Esophagus muscularis mucosa (tissue), 3 donors: ENCODE measurements around the gene CTH.

ENCODE experiments used
- CTCF ChIP-seq, 3 experiments: fragments of 200-600 bp in 2 of 3; fragments of 450-650 bp in 1 of 3; sonication (generic) in 2 of 3; IDR thresholded peaks; one replicate each; pipeline ENCODE4 v1.5.1; 2017 to 2019; ENCODE audit warnings: antibody characterized with exemption in 3 of 3, mild to moderate bottlenecking in 2 of 3, moderate library complexity in 1 of 3
- POLR2A ChIP-seq: fragments of 450-650 bp; IDR thresholded peaks from one replicate; pipeline ENCODE4 v1.6.1; 2017; ENCODE audit warnings: antibody characterized with exemption, moderate library complexity, mild to moderate bottlenecking, low read depth

- TF ChIP-seq CTCF (IDR thresholded peaks at IDR 0.05) = no peak
- TF ChIP-seq POLR2A = no peak
Observed at GRCh38 chr1:70485624-70486023, 74.6 kb downstream of the CTH start.
